A204.1 (cell line): ENCODE data around the gene EFNA4.

Experiments
- FAIRE-seq: peaks from 2 replicates; lab custom pipeline; 2012; peaks lifted over from hg19 to GRCh38; lab: Jason Lieb, UNC

Gene EFNA4, protein sequence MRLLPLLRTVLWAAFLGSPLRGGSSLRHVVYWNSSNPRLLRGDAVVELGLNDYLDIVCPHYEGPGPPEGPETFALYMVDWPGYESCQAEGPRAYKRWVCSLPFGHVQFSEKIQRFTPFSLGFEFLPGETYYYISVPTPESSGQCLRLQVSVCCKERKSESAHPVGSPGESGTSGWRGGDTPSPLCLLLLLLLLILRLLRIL

DNA sequence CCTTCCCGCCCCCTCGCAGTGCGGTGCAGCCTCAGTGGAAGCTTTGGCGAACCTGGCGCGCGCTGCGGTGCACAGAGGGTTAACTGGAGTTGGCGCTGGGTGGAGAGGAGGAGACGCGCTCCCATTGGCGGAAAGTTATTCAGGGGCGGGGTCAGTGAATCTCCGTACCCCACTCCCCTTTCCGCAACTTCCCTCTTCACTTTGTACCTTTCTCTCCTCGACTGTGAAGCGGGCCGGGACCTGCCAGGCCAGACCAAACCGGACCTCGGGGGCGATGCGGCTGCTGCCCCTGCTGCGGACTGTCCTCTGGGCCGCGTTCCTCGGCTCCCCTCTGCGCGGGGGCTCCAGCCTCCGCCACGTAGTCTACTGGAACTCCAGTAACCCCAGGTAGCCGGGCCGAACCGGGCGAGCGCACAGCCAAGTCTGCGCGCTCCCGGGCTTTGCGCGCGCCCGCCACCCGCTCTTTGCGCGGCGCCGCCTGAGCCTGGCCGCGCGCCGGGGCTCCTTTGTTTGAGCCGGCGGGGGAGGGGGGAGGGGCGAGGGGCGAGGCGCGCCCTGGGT is at the start of gene EFNA4:
EFNA4 (plus strand) TSS at position 191 of the 561 bp plus-strand sequence; CDS start at position 275, 84 bp downstream.
- FAIRE-seq: no peak

DNA sequence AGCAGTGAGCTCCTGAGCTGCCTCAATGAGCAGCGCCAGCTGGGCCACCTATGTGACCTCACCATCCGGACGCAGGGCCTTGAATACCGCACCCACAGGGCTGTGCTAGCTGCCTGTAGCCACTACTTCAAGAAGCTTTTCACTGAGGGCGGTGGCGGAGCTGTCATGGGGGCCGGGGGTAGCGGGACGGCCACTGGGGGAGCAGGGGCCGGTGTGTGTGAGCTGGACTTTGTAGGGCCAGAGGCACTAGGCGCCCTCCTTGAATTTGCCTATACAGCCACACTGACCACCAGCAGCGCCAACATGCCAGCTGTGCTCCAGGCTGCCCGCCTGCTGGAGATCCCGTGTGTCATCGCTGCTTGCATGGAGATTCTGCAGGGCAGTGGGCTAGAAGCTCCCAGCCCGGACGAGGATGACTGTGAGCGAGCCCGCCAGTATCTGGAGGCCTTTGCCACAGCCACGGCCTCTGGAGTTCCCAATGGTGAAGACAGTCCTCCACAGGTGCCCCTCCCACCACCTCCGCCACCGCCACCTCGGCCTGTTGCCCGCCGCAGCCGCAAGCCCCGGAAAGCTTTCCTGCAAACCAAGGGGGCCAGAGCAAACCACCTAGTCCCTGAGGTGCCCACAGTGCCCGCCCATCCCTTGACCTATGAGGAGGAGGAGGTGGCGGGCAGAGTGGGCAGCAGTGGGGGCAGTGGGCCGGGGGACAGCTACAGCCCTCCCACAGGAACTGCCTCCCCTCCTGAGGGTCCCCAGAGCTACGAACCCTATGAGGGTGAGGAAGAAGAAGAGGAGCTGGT is 48.6 kb upstream of the EFNA4 start:
- FAIRE-seq: no peak

DNA sequence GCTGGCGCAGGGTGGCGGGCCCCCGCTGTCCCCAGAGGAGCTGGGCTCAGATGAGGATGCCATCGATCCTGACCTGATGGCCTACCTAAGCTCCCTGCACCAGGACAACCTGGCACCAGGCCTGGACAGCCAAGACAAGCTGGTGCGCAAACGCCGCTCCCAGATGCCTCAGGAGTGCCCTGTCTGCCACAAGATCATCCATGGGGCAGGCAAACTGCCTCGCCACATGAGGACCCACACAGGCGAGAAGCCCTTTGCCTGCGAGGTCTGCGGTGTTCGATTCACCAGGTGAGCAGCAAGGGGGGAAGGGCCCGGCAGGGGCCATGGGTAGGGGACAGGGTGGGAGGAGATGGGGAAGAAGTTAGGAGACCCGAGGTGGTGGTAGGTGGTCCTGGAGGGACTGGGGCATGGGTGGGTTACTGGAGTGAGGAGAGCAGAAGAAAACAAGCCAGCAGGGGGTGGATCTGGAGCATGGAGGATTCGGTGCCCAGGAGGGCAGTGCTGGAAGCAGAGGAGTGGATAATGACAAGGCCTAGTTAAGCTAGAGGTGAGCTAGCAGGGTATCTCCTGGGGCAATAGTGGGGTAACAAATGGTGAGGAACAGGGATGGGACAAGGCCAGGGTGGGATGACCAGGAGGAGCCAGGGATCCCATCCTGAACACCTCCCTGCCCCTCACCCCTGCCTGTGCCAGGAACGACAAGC is 47.9 kb upstream of the EFNA4 start:
- no peak for FAIRE-seq

- FAIRE-seq: no peak
These were observed 47.2 kb upstream of the EFNA4 start for GRCh38 chr1:155016231-155016831.

DNA sequence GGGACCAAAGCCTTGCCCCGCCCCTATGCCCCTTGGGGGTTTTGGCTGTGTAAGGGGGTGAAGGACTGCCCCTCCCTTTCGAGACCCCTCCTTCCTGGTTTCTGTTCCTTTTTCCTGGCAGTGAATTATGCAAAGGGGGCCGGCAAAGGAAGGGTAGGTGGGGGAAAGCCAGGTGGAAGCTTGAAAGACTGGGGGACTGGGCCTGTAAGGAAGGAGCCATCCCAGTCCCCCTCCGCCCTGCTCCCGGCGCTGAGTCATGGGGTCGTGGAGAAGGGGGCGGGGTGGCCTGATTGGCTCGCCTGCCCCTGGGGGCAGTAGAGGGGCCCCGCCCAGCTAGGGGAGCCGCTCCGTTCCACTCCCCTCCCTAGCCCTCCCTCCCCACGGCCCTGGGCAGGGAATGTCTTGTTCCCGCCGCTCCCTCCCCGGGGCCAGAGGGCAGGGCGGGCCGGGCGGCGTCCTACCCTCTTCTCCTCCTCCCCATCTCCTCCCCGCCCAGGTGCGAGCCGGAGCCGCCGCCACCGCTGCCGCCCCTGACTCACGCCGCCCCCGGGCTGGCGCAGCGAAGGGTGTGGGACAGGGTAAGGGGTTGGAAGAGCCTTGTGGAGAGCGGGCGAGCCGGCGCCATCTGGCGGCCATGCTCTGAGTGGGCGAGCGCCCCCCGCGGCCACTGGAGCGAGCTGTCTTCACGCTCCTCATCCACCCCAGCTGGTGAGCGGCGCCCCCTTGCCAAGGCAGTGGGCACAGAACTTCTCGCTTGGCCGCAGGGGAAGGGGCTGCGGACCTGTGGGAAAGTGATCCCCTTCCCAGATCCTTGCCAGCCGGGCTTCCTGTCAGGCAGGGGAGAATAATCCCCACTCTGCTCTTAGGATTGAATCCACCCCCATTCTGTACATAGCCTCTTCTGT is 46.2 kb upstream of the EFNA4 start:
- FAIRE-seq: no peak

DNA sequence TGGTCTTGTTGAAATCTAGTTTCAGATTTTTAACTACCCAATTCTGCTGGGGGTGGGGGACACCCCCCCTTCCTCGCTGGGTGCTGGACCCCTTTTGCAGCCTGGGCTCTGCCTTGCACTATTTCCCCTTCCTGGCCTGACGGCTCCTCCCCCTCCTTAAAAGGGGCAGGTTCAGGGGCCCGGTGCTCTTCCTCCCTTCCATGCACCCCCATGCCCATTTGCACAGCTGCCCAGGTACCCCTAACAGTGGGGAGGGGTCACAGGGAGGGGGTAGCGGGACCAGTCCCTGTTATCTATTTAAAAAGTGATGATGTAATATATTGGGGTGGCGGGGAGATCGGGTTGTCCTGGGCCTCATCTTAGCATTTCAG is 45.6 kb upstream of the EFNA4 start:
- no peak for FAIRE-seq

DNA sequence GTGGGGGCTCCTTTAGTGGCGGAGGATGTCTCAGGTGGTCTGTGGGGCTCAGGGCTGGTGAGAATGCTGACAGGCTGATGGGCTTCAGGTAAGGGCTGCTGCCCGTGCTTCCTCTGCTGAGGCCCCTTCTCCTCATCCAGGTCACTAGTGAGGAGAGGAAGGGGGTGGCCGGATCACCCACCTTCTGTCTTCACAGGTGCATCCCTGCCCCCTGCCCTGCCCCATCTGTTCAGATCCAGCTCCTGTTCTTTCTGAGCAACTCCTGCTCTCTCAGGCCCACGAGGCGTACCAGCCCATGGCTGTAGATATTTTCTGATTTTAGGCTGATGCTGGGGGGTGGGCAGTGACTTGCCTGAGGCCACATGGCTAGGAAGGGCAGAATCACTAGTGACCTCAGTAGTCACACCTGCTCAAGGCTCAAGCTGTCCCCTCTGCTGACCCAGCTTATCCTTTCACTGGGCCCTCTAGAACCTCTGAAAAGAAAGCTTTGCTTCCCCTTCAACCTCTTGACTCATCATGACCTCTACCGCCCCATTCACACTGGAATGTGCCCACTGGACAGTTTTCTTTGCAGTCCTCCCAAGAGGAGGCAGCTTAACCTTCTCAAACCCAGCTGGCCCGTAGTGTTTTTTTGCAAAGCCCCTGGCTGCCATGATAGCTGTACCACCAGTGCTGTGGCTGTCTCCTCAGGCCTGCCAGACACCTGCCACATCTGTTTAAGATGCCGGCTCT is 44.8 kb upstream of the EFNA4 start:
- FAIRE-seq: no peak

DNA sequence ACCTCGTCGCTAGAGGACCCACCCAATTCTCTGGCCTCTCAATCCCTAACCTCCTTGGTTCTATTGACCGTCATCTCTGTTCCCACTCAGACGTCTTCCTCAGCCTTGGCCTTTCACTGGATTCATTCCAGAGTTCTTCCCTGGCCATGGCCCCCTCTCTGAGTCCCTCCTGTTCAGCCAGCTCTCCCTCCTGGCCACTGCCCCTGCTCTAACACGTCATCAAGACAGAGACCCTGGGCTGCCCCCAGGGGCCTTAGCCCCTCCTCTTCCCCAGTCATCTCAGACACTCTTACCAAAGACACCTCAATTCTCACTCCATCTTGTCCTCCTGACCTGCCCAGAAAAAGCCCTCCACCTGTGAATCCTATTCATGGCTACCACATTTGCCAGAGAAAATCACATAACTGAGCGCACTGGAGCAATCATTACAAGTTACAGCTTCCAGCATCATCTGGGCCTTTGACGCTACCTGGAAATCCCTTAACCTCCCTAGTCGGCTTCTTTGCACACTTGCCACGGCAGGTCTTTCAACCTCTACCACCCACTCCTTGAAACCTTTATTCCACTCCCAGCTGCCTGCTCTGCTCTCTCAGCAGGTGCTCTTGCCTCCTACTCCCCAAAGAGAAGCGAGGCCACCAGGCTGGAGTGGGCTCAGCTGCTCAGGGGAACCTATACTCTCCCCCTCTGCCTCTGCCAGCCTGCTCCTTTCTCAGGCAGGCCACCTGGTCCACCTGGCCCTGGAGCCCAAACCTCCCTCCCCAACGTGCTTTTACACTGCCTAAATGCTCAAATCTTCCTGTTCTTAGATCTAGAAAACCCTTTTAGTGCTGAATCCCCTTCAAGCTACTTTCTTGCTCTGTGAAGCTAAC is 43.9 kb upstream of the EFNA4 start:
- no peak for FAIRE-seq

DNA sequence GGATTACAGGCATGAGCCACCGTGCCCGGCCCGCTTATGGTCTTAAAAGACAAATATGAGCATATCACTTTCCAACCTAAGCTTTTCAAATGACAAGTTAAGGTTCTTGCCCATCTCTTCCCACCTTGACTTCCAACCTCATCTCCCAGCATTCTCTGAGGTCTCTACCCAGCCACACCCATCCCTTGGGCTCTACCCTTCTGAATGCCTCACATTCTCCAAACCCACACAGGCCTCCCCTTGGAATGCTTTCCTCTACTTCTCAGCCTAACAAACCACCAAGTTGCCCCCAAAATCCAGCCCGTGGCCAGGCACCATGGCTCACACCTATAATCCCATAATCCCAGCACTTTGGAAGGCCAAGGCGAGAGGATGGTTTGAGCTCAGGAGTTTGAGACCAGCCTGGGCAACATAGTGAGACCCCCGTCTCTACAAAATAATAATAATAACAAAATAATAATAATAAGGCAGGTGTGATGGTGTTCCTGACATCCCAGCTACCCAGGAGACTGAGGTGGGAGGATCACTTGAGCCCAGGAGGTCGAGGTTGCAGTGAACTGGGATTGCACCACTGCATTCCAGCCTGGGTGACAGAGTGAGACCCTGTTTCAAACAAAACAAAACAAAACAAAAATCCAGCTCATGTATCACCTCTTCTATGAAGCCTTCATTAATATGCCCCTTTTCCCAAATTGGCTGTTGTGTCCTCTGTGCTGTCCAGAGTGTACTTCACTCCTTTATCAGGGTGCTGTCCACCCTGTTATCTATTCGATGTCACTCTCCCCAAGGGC is 41.2 kb upstream of the EFNA4 start:
- no peak for FAIRE-seq

DNA sequence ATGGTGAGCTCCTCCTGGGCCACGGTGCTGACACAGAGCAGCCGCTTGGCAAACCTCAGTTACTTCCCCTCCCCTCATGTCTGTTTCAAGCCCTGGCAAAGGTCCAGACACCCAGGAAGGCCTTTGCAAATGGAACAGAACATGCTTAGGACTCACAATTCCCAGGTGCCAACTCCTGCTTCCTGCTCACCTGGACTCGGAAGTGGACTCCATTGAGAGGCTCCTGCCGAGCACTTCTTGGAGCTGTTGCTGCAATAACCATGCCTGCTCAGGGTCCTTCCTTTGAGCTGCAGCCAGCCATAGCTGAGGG is 40.7 kb upstream of the EFNA4 start:
- no peak for FAIRE-seq

- no peak for FAIRE-seq
These were observed 39.9 kb upstream of the EFNA4 start for GRCh38 chr1:155023627-155024026.

GRCh38 chr1:155024315-155024714 is 39.2 kb upstream of the EFNA4 start:
- no peak for FAIRE-seq

- no peak for FAIRE-seq
These were observed 37.4 kb upstream of the EFNA4 start for GRCh38 chr1:155026154-155026553.

DNA sequence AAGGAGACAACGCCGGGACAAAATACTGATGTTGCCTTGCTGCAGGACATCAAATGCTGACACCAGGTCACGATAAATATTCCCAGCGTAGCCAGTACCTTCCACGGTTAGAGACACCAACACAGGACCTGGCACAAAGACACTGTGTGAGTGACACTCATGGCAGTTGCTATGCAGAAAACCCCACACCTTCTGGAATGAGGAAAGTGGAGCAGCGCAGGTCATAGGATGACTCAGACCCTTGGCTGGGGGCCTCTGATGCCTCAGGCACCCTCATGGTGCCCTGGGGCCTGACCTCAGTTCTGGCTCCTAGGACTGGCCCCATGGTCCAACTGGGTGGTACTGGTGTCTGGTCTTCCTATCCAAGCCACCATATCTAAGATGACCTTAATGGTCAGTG is 37.0 kb upstream of the EFNA4 start:
- no peak for FAIRE-seq

DNA sequence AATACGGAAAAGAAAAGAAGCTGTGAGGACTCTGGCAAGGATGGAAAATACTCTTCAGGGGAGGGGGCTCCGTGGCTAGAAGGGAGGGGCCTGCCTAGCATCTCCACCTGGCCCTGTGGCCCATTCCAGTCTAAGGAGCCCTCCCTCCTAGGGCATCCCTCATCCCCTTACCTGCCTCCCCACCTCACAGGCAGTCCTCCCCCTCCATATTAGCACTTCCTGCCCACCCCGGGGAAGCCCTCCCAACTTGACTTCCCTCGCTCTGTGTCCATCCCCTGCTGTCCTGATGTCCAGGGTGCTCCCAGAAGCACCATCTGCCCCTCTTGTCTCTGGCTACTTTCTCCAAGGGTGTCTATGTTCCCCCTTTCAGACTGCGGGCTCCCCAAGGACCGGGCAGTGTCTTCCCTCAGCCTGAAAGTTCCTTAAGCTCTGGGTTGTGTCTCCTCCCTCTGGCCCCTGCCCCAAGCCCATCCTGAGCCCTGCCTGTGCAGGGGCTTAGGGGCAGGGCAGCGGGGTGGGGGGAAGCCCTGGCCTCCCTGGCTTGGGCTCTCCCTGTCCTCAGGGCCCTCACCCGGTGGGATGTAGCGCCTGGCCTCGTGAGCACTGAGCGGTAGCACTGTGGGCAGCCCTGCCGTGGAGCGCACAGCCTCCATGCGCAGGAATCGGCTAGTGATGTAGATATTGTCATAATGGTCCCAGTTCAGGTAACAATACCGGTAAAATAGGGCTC is 33.9 kb upstream of the EFNA4 start:
- FAIRE-seq: no peak

DNA sequence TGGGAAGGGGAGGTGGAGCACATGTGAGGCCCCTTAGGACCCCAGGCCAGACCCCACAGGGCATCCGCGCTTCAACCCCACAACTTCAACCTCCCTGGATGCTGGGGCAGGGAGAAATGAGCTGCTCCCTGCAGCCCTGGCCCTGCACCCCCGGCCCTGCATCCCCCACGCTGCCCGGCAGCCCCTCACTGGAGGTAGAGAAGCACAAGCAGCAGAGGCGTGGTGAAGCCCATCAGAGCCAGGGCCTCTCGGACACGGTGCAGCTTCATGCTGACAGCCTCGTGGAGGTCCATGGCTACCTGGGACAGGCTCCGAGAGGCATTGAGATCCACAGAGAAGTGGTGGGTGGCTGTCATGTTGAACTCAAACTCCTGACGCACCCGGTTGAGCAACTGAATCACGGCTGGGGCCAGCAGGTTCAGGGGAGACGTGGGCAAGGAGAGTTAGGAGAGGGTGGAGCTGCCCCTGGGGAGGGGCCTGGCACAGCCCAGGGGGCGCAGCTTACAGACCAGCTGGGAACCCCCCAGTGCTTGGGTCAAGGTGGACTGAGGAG is 33.2 kb upstream of the EFNA4 start:
- FAIRE-seq: no peak

GRCh38 chr1:155030899-155031298 is 32.6 kb upstream of the EFNA4 start:
- FAIRE-seq: no peak

DNA sequence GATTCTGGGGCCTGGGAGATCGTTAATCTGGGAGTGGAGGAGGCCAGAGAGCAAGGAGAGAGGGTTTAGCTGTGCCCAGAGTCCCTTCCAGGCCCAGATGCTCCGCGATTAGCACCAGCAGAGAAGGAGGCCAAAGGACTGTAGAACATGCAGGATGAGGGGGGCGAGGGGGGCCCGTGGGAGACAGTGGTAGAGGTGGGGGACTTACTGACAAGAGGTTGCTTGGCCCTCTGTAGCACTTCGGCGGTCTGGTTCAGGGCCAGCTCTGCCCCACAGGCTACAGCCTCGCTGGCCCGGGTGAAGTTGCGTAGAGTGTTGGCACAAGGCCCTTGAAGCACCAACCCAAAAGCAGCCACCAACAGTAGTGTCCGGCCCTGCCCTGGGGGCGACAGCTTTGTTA is 30.7 kb upstream of the EFNA4 start:
- FAIRE-seq: no peak
